ENCODE data around the gene DGKE.

The DGKE gene

GRCh38 chr17:56833809-56834379, at the start of gene DGKE, which contains the start of gene C17orf67:
TSS of gene DGKE (plus strand) at chr17:56834151. CDS start at chr17:56834796, 645 bp downstream.
TSS of gene C17orf67 (minus strand) at chr17:56833920. CDS start at chr17:56815810, 18,110 bp downstream.
- peak; percentile 99 for DNase-seq

- no peak for DNase-seq
Measured at GRCh38 chr17:56785405-56785804, 48.5 kb upstream of the DGKE start.

GRCh38 chr17:56785997-56786680, 47.8 kb upstream of the DGKE start:
- no peak for DNase-seq

GRCh38 chr17:56786989-56787482, 46.9 kb upstream of the DGKE start:
- DNase-seq, result peak; percentile 74

GRCh38 chr17:56792267-56792666, 41.7 kb upstream of the DGKE start:
- DNase-seq, result no peak

GRCh38 chr17:56793531-56793930, 40.4 kb upstream of the DGKE start:
- no peak for DNase-seq

GRCh38 chr17:56793957-56794356, 40.0 kb upstream of the DGKE start:
- DNase-seq, result no peak

- no peak for DNase-seq
Measured at GRCh38 chr17:56795221-56795865, 38.6 kb upstream of the DGKE start.

GRCh38 chr17:56796536-56796935, 37.4 kb upstream of the DGKE start:
- DNase-seq, result no peak

- no peak for DNase-seq
Measured at GRCh38 chr17:56798916-56799315, 35.0 kb upstream of the DGKE start.

- no peak for DNase-seq
Measured at GRCh38 chr17:56801459-56802178, 32.3 kb upstream of the DGKE start.

- no peak for DNase-seq
Measured at GRCh38 chr17:56803071-56803470, 30.9 kb upstream of the DGKE start.

- no peak for DNase-seq
Measured at GRCh38 chr17:56804454-56804853, 29.5 kb upstream of the DGKE start.

GRCh38 chr17:56806949-56807348, 27.0 kb upstream of the DGKE start:
- DNase-seq, result no peak

GRCh38 chr17:56807723-56808122, 26.2 kb upstream of the DGKE start:
- DNase-seq, result no peak

GRCh38 chr17:56808503-56808902, 25.4 kb upstream of the DGKE start:
- DNase-seq, result no peak

- no peak for DNase-seq
Measured at GRCh38 chr17:56809106-56809819, 24.7 kb upstream of the DGKE start.

GRCh38 chr17:56809820-56810179, 24.2 kb upstream of the DGKE start:
- no peak for DNase-seq

GRCh38 chr17:56810343-56810742, 23.6 kb upstream of the DGKE start:
- no peak for DNase-seq

- no peak for DNase-seq
Measured at GRCh38 chr17:56810891-56811775, 22.8 kb upstream of the DGKE start.

GRCh38 chr17:56812901-56813388, 21.0 kb upstream of the DGKE start:
- no peak for DNase-seq

GRCh38 chr17:56815711-56816110, 18.2 kb upstream of the DGKE start:
- no peak for DNase-seq

All from stimulated activated CD4-positive, alpha-beta T cell treated with anti-CD3 and anti-CD28 coated beads, Interleukin-15, amount 100 ng/mL, for 24 hours (primary cell).